Breast epithelium (tissue), 3 donors: Measurements from ENCODE around the gene SETD2.

Source experiments
- CTCF ChIP-seq, 3 donors: fragments of 450-650 bp; IDR thresholded peaks; one replicate each; pipeline ENCODE4 v1.5.1; 2016 to 2017; ENCODE audit warnings: antibody characterized with exemption in 3 of 3, mild to moderate bottlenecking in 3 of 3, moderate library complexity in 3 of 3
- POLR2A ChIP-seq: fragments of 450-650 bp; IDR thresholded peaks from one replicate; pipeline ENCODE4 v1.6.1; 2016; ENCODE audit warnings: antibody characterized with exemption, mild to moderate bottlenecking, moderate library complexity

GRCh38 chr3:46976326-46977190 is 187.4 kb downstream of the SETD2 start, which contains the start of gene CCDC12:
- TF ChIP-seq CTCF (IDR thresholded peaks at IDR 0.05) (peak in 2 of 3 donors; percentile 9 to 45), POLR2A (peak; percentile 91)
